KMS-11 (cell line): ENCODE data around the gene AFMID.

Experiments used
- H2AFZ ChIP-seq: fragments of 200-600 bp; sonication (generic); 2 replicates; pipeline ENCODE4 v1.6.1; 2016; ENCODE audit warnings: antibody characterized with exemption, mixed run types, low read depth
- H3K27ac ChIP-seq: fragments of 200-600 bp; sonication (generic); 2 replicates; pipeline ENCODE4 v1.6.1; 2016; ENCODE audit warnings: mild to moderate bottlenecking, mixed run types
- H3K27me3 ChIP-seq: fragments of 200-600 bp; sonication (generic); 2 replicates; pipeline ENCODE4 v1.6.1; 2017; ENCODE audit warnings: mild to moderate bottlenecking, low read depth, mixed run types, moderate library complexity; ENCODE audit not compliant: insufficient read depth
- H3K36me3 ChIP-seq: fragments of 200-600 bp; sonication (generic); 2 replicates; pipeline ENCODE4 v1.6.1; 2017; ENCODE audit warnings: mild to moderate bottlenecking, mixed run types; ENCODE audit not compliant: insufficient read depth
- H3K4me1 ChIP-seq: fragments of 200-600 bp; sonication (generic); 2 replicates; pipeline ENCODE4 v1.6.1; 2016; ENCODE audit warnings: mild to moderate bottlenecking, low read depth, mixed run types; ENCODE audit not compliant: poor library complexity, severe bottlenecking
- H3K4me2 ChIP-seq: fragments of 200-600 bp; sonication (generic); 2 replicates; pipeline ENCODE4 v1.7.0; 2016; ENCODE audit warnings: mild to moderate bottlenecking, mixed run types
- H3K4me3 ChIP-seq: fragments of 200-600 bp; sonication (generic); IDR thresholded peaks from 2 replicates; pipeline ENCODE4 v1.6.1; 2017; ENCODE audit warnings: low read depth, low read length, mixed read lengths; ENCODE audit not compliant: insufficient read depth
- H3K79me2 ChIP-seq: fragments of 200-600 bp; sonication (generic); 2 replicates; pipeline ENCODE4 v1.6.1; 2016; ENCODE audit warnings: low read depth, mixed run types; ENCODE audit not compliant: insufficient read depth
- H3K9ac ChIP-seq: fragments of 200-600 bp; sonication (generic); 2 replicates; pipeline ENCODE4 v1.6.1; 2016; ENCODE audit warnings: mild to moderate bottlenecking, mixed run types
- H4K20me1 ChIP-seq: fragments of 200-600 bp; sonication (generic); 2 replicates; pipeline ENCODE4 v1.6.1; 2016; ENCODE audit warnings: mild to moderate bottlenecking, mixed run types; ENCODE audit not compliant: insufficient read depth
- CTCF ChIP-seq: fragments of 200-600 bp; sonication (generic); conservative IDR thresholded peaks from 2 replicates; pipeline ENCODE4 v1.6.1; 2017; ENCODE audit warnings: low read depth, mild to moderate bottlenecking, antibody characterized with exemption, low read length, moderate library complexity, mixed read lengths

Gene AFMID

GRCh38 chr17:78159575-78160158 lies 27.5 kb upstream of the AFMID start:
- H3K4me3 ChIP-seq: no peak overlapping the region
- no peaks in the 10 kb centered on the region for H3K27me3 ChIP-seq
- no peaks in the 10 kb centered on the region for H3K79me2 ChIP-seq
- TF ChIP-seq CTCF: no peak
- no peaks in the 10 kb centered on the region for H4K20me1 ChIP-seq
- H2AFZ ChIP-seq: no peak overlapping the region
- peaks cover 37% of the 10 kb centered on the region for H3K4me1 ChIP-seq
- H3K4me2 ChIP-seq: no peak overlapping the region
- no peak overlapping the region for H3K27ac ChIP-seq
- no peak overlapping the region for H3K9ac ChIP-seq
- H3K36me3 ChIP-seq: no peaks in the 10 kb centered on the region

GRCh38 chr17:78163881-78164747 lies 23.0 kb upstream of the AFMID start:
- Histone ChIP-seq H3K79me2 (peaks cover 12% of the 10 kb centered on the region), H4K20me1 (no peaks in the 10 kb centered on the region), H2AFZ (no peak overlapping the region), H3K27me3 (no peaks in the 10 kb centered on the region), H3K36me3 (no peaks in the 10 kb centered on the region), H3K4me3 (no peak overlapping the region), H3K4me2 (no peak overlapping the region), H3K9ac (no peak overlapping the region), H3K27ac (no peak overlapping the region), H3K4me1 (peaks cover 28% of the 10 kb centered on the region)
- no peak for TF ChIP-seq CTCF

- no peak for TF ChIP-seq CTCF
- no peaks in the 10 kb centered on the region for H3K27me3 ChIP-seq
- H3K4me1 ChIP-seq: peaks cover 23% of the 10 kb centered on the region
- H4K20me1 ChIP-seq: no peaks in the 10 kb centered on the region
- H3K4me2 ChIP-seq: no peak overlapping the region
- H2AFZ ChIP-seq: no peak overlapping the region
- no peak overlapping the region for H3K27ac ChIP-seq
- peaks cover 20% of the 10 kb centered on the region for H3K79me2 ChIP-seq
- no peak overlapping the region for H3K4me3 ChIP-seq
- H3K36me3 ChIP-seq: no peaks in the 10 kb centered on the region
- no peak overlapping the region for H3K9ac ChIP-seq
Observed at GRCh38 chr17:78164748-78165607, 22.2 kb upstream of the AFMID start.

- Histone ChIP-seq H2AFZ (no peak overlapping the region), H3K79me2 (peaks cover 35% of the 10 kb centered on the region), H3K9ac (no peak overlapping the region; the same call in 1 of the 2 replicates), H3K36me3 (peaks cover 5% of the 10 kb centered on the region; the same call in 1 of the 2 replicates), H3K27ac (no peak overlapping the region), H3K27me3 (no peaks in the 10 kb centered on the region), H4K20me1 (no peaks in the 10 kb centered on the region), H3K4me3 (no peak overlapping the region), H3K4me2 (no peak overlapping the region), H3K4me1 (peaks cover 38% of the 10 kb centered on the region)
- TF ChIP-seq CTCF: no peak
Observed at GRCh38 chr17:78166416-78166815, 20.7 kb upstream of the AFMID start.
